Cardiac septum (tissue), 1 donor: ENCODE data around the gene PDGFD. TPM values are rescaled to one million over a fixed set of nuclear protein-coding genes. Genes with fewer than 3 reads are reported as not detected.
"Not testable (repeated sequence)": the region's sequence is repeated elsewhere in the genome, so short reads cannot be mapped to it uniquely, and the experiment has no call there.

Experiments
- DNase-seq: peaks from one replicate; pipeline ENCODE4 v3.0.0-alpha.2; 2020; ENCODE audit warnings: low spot score
- intact Hi-C: fragments of 100-400 bp; cut with DNase I; formaldehyde crosslinking; loops from one replicate; pipeline ENCODE4 v1.14.0; 2022
- total RNA-seq: library from RNA; stranded (reverse); fragmentation: NEBNext Ultra II Directional; extraction: Animal tissue kit (Norgen Biotek cat#: 25700); gene quantifications from one replicate; pipeline ENCODE4 v1.2.1, GENCODE V29; 2021
- donor health status: DM: no; HTN: no; CAD: no.

The PDGFD gene
- total RNA-seq, 1 donor from 2014 or later = 19.6 TPM

GRCh38 chr11:104061853-104062521 is 102.0 kb downstream of the PDGFD start:
- intact Hi-C loops = no loop called here
- DNase-seq = no peak

GRCh38 chr11:104060820-104061219 is 103.1 kb downstream of the PDGFD start:
- intact Hi-C loops = no loop called here
- no peak for DNase-seq

GRCh38 chr11:104060004-104060794 is 103.7 kb downstream of the PDGFD start:
- intact Hi-C loops = no loop called here
- DNase-seq = no peak

- no peak for DNase-seq
- intact Hi-C loops = no loop called here
Measured at GRCh38 chr11:104058680-104059079, 105.3 kb downstream of the PDGFD start.

GRCh38 chr11:104057908-104058307 is 106.0 kb downstream of the PDGFD start:
- intact Hi-C loops = no loop called here
- DNase-seq = no peak

GRCh38 chr11:104055596-104055995 is 108.4 kb downstream of the PDGFD start:
- intact Hi-C loops = no loop called here
- DNase-seq = no peak

GRCh38 chr11:104054911-104055529 is 108.9 kb downstream of the PDGFD start:
- no peak for DNase-seq
- intact Hi-C loops = no loop called here

- DNase-seq = no peak
- intact Hi-C loops = no loop called here
Measured at GRCh38 chr11:104053743-104054478, 110.0 kb downstream of the PDGFD start.

- intact Hi-C loops = no loop called here
- DNase-seq = no peak
Measured at GRCh38 chr11:104051778-104052177, 112.2 kb downstream of the PDGFD start.

- no peak for DNase-seq
- intact Hi-C loops = no loop called here
Measured at GRCh38 chr11:104049116-104049515, 114.8 kb downstream of the PDGFD start.

- DNase-seq, intact Hi-C loops: not testable (repeated sequence)
Measured at GRCh38 chr11:104046858-104047257, 117.1 kb downstream of the PDGFD start.

GRCh38 chr11:104046331-104046730 is 117.6 kb downstream of the PDGFD start:
- no peak for DNase-seq
- intact Hi-C loops = no loop called here

- no peak for DNase-seq
- intact Hi-C loops = no loop called here
Measured at GRCh38 chr11:104043678-104044239, 120.2 kb downstream of the PDGFD start.

- intact Hi-C loops = no loop called here
- no peak for DNase-seq
Measured at GRCh38 chr11:104043142-104043541, 120.8 kb downstream of the PDGFD start.

GRCh38 chr11:104041792-104042191 is 122.2 kb downstream of the PDGFD start:
- DNase-seq = no peak
- intact Hi-C loops = no loop called here

- DNase-seq = no peak
- intact Hi-C loops = no loop called here
Measured at GRCh38 chr11:104036995-104037394, 127.0 kb downstream of the PDGFD start.

- no peak for DNase-seq
Measured at GRCh38 chr11:104036588-104036987, 127.4 kb downstream of the PDGFD start, which contains the start of gene DDI1. Gene DDI1, plus strand, starts transcription at chr11:104036640. Its CDS starts 183 bp downstream, at chr11:104036823.

GRCh38 chr11:104033561-104033960 is 130.4 kb downstream of the PDGFD start:
- intact Hi-C loops = no loop called here
- DNase-seq = no peak

More at GRCh38 chr11:104036588-104036987, 127.4 kb downstream of the PDGFD start, which contains the start of gene DDI1:
- intact Hi-C loops = no loop called here

GRCh38 chr11:104033134-104033533 is 130.8 kb downstream of the PDGFD start:
- no peak for DNase-seq

More at GRCh38 chr11:104033134-104033533, 130.8 kb downstream of the PDGFD start:
- intact Hi-C loops = no loop called here
